HepG2 (cell line): Measurements from ENCODE around the gene JPH4. TPM values are rescaled to one million over a fixed set of nuclear protein-coding genes. Genes with fewer than 3 reads are reported as not detected.

ENCODE experiments used
- EHMT2 ChIP-seq: fragments of 200-600 bp; sonication (generic); IDR thresholded peaks from 2 replicates; pipeline ENCODE4 v1.7.0; 2017; ENCODE audit warnings: antibody characterized with exemption, low read depth, low read length, borderline replicate concordance
- FOXA1 ChIP-seq, 2 experiments: fragments of 450-650 bp in 1 of 2; sonication (generic) in 1 of 2; formaldehyde crosslinking in 1 of 2; IDR thresholded peaks; 2 replicates each; pipeline versions ENCODE4 v1.4.0 to v1.6.1; 2016 to 2020; ENCODE audit warnings: missing genetic modification reagents in 1 of 2
- FOXO1 ChIP-seq: sonication (generic); formaldehyde crosslinking; IDR thresholded peaks from 2 replicates; pipeline ENCODE4 v1.4.0; 2020; ENCODE audit warnings: missing genetic modification reagents
- HBP1 ChIP-seq: IDR thresholded peaks from 2 replicates; pipeline ENCODE4 v1.6.1; 2016; ENCODE audit warnings: low read depth, control low read depth
- IRF2 ChIP-seq: IDR thresholded peaks from 2 replicates; pipeline ENCODE4 v1.6.1; 2018; ENCODE audit warnings: missing genetic modification reagents, missing compliant biosample characterization
- LCORL ChIP-seq, 2 experiments: fragments of 450-650 bp in 1 of 2; sonication (generic) in 1 of 2; formaldehyde crosslinking in 1 of 2; IDR thresholded peaks; 2 replicates each; pipeline versions ENCODE4 v1.5.0 to v1.6.1; 2017 to 2020; ENCODE audit warnings: antibody characterized with exemption in 1 of 2, missing genetic modification reagents in 1 of 2
- MTA3 ChIP-seq: sonication (generic); formaldehyde crosslinking; IDR thresholded peaks from 2 replicates; pipeline ENCODE4 v1.4.0; 2020; ENCODE audit warnings: missing genetic modification reagents
- MZF1 ChIP-seq: sonication (generic); formaldehyde crosslinking; IDR thresholded peaks from 2 replicates; pipeline ENCODE4 v1.8.1; 2023; ENCODE audit warnings: mild to moderate bottlenecking, missing genetic modification reagents, borderline replicate concordance
- RBAK ChIP-seq: sonication (generic); formaldehyde crosslinking; IDR thresholded peaks from 2 replicates; pipeline ENCODE4 v1.5.1; 2020; ENCODE audit warnings: mild to moderate bottlenecking, missing genetic modification reagents
- RFXANK ChIP-seq: IDR thresholded peaks from 2 replicates; pipeline ENCODE4 v1.6.1; 2016
- RXRB ChIP-seq: IDR thresholded peaks from 2 replicates; pipeline ENCODE4 v1.6.1; 2016; ENCODE audit warnings: borderline replicate concordance, missing genetic modification reagents, missing compliant biosample characterization
- SNAPC2 ChIP-seq: sonication (generic); formaldehyde crosslinking; IDR thresholded peaks from 2 replicates; pipeline ENCODE4 v1.8.1; 2022; ENCODE audit warnings: mild to moderate bottlenecking, missing genetic modification reagents
- SP2 ChIP-seq: sonication (generic); formaldehyde crosslinking; IDR thresholded peaks from 2 replicates; pipeline ENCODE4 v1.5.1; 2020; ENCODE audit warnings: mild to moderate bottlenecking, missing genetic modification reagents
- STAT5B ChIP-seq: sonication (generic); formaldehyde crosslinking; IDR thresholded peaks from 2 replicates; pipeline ENCODE4 v1.4.0; 2020; ENCODE audit warnings: missing genetic modification reagents
- TMF1 ChIP-seq: sonication (generic); formaldehyde crosslinking; IDR thresholded peaks from 2 replicates; pipeline ENCODE4 v1.8.1; 2022; ENCODE audit warnings: low read depth, missing genetic modification reagents
- ZBTB1 ChIP-seq: sonication (generic); formaldehyde crosslinking; IDR thresholded peaks from 2 replicates; pipeline ENCODE4 v1.4.0; 2020; ENCODE audit warnings: missing genetic modification reagents, borderline replicate concordance
- ZBTB33 ChIP-seq: sonication (generic); formaldehyde crosslinking; IDR thresholded peaks from 2 replicates; pipeline ENCODE4 v1.4.0; 2020; ENCODE audit warnings: missing genetic modification reagents
- ZFX ChIP-seq: sonication (generic); formaldehyde crosslinking; IDR thresholded peaks from 2 replicates; pipeline ENCODE4 v1.4.0; 2020; ENCODE audit warnings: mild to moderate bottlenecking, low read depth, missing genetic modification reagents, moderate library complexity
- ZFY ChIP-seq: sonication (generic); formaldehyde crosslinking; IDR thresholded peaks from 2 replicates; pipeline ENCODE4 v1.4.0; 2020; ENCODE audit warnings: missing genetic modification reagents
- ZFYVE20 ChIP-seq: sonication (generic); formaldehyde crosslinking; IDR thresholded peaks from 2 replicates; pipeline ENCODE4 v1.8.0; 2023; ENCODE audit warnings: low read depth, mild to moderate bottlenecking, moderate library complexity, missing genetic modification reagents, borderline replicate concordance
- ZMAT3 ChIP-seq: sonication (generic); formaldehyde crosslinking; conservative IDR thresholded peaks from 2 replicates; pipeline ENCODE4 v1.7.0; 2021; ENCODE audit warnings: missing genetic modification reagents
- ZNF20 ChIP-seq: sonication (generic); formaldehyde crosslinking; IDR thresholded peaks from 2 replicates; pipeline ENCODE4 v1.4.0; 2020; ENCODE audit warnings: mild to moderate bottlenecking, moderate library complexity, missing genetic modification reagents
- ZNF484 ChIP-seq: sonication (generic); formaldehyde crosslinking; IDR thresholded peaks from 2 replicates; pipeline ENCODE4 v1.5.1; 2020; ENCODE audit warnings: mild to moderate bottlenecking, low read depth, missing genetic modification reagents, borderline replicate concordance
- ZNF674 ChIP-seq: sonication (generic); formaldehyde crosslinking; IDR thresholded peaks from 2 replicates; pipeline ENCODE4 v1.5.0; 2020; ENCODE audit warnings: low read depth, mild to moderate bottlenecking, missing genetic modification reagents
- ZSCAN21 ChIP-seq: sonication (generic); formaldehyde crosslinking; IDR thresholded peaks from 2 replicates; pipeline ENCODE4 v1.8.0; 2022; ENCODE audit warnings: mild to moderate bottlenecking, missing genetic modification reagents, moderate library complexity, borderline replicate concordance
- ZSCAN29 ChIP-seq: sonication (generic); formaldehyde crosslinking; conservative IDR thresholded peaks from 2 replicates; pipeline ENCODE4 v1.4.0; 2020; ENCODE audit warnings: mild to moderate bottlenecking, missing genetic modification reagents
- ZSCAN9 ChIP-seq: IDR thresholded peaks from 2 replicates; pipeline ENCODE4 v1.6.1; 2016; ENCODE audit warnings: borderline replicate concordance
- polyA plus RNA-seq, 8 experiments: library from polyadenylated mRNA; depleted of rRNA in 3 of 8; stranded (reverse) in 7 of 8; unstranded in 1 of 8; fragments of >200 nt; fragmentation: Illumina TruSeq in 4 of 8; extraction: Trizol in 4 of 8; gene quantifications; 2 replicates each; pipeline versions ENCODE4 v1.2.1 to v1.2.3, GENCODE V29; 2011 to 2016; ENCODE audit warnings: low read depth in 4 of 8, missing spikeins in 1 of 8, mixed read lengths in 1 of 8; ENCODE audit not compliant: insufficient read depth in 1 of 8
- total RNA-seq, 5 experiments: library from RNA; depleted of rRNA; stranded (reverse); fragments of >200 nt; fragmentation: Illumina TruSeq; extraction: Trizol; gene quantifications; 2 replicates each; pipeline ENCODE4 v1.2.3, GENCODE V29; 2016; ENCODE audit warnings: low read depth in 1 of 5
- TF ChIP-seq, protein P1 (sequence below): sonication (generic); formaldehyde crosslinking; IDR thresholded peaks from 2 replicates; pipeline ENCODE4 v1.4.0; 2020; ENCODE audit warnings: mild to moderate bottlenecking, missing genetic modification reagents

JPH4 gene
- total and polyA plus RNA-seq, 2 of the 13 experiments (the other 11 are each of a cell fraction or from before 2014, with no cell fraction given) = 0.08 to 0.22 TPM

- peak; percentile 93 for TF ChIP-seq RXRB (CRISPR knock-in tag)
- TF ChIP-seq ZNF20 (CRISPR knock-in tag) = no peak
- peak; percentile 99 for TF ChIP-seq IRF2
- TF ChIP-seq SNAPC2 (CRISPR knock-in tag) = peak; percentile 96
- peak; percentile 71 for TF ChIP-seq ZFY (CRISPR knock-in tag)
- TF ChIP-seq MZF1 (CRISPR knock-in tag) = peak; percentile 90; the same call in 1 of the 2 replicates
- peak; percentile 97 for TF ChIP-seq HBP1 (CRISPR knock-in tag)
- TF ChIP-seq ZNF484 (CRISPR knock-in tag) = no peak
- peak; percentile 87; the same call in 1 of the 2 replicates for TF ChIP-seq RFXANK (CRISPR knock-in tag)
- TF ChIP-seq FOXO1 = peak; percentile 91
- TF ChIP-seq ZSCAN21 = peak; percentile 96; the same call in 1 of the 2 replicates
- peak; percentile 80 for TF ChIP-seq STAT5B (CRISPR knock-in tag)
- TF ChIP-seq EHMT2 = no peak; the same call in 1 of the 2 replicates
- TF ChIP-seq SP2 = no peak
- no peak for TF ChIP-seq ZBTB1 (CRISPR knock-in tag)
- peak; percentile 73; the same call in 1 of the 2 replicates for TF ChIP-seq RBAK (CRISPR knock-in tag)
- peak; percentile 97; the same call in 1 of the 2 replicates for TF ChIP-seq ZSCAN9
- no peak for TF ChIP-seq FOXA1 (IDR thresholded peaks at IDR 0.05)
- peak; percentile 59 for TF ChIP-seq FOXA1 (CRISPR knock-in tag; IDR thresholded peaks at IDR 0.05)
- peak; percentile 95; the same call in 1 of the 2 replicates for TF ChIP-seq TMF1
- TF ChIP-seq, protein P1, sequence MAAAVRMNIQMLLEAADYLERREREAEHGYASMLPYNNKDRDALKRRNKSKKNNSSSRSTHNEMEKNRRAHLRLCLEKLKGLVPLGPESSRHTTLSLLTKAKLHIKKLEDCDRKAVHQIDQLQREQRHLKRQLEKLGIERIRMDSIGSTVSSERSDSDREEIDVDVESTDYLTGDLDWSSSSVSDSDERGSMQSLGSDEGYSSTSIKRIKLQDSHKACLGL (CRISPR knock-in tag) = peak; percentile 58
- no peak for TF ChIP-seq ZNF674 (CRISPR knock-in tag)
- no peak for TF ChIP-seq ZMAT3 (CRISPR knock-in tag)
- no peak for TF ChIP-seq ZFYVE20
- no peak for TF ChIP-seq MTA3 (CRISPR knock-in tag)
- TF ChIP-seq ZFX (CRISPR knock-in tag) = peak; percentile 79
- TF ChIP-seq ZBTB33 = peak; percentile 87
- peak; percentile 10; the same call in 1 of the 2 replicates for TF ChIP-seq LCORL (IDR thresholded peaks at IDR 0.05)
- peak; percentile 94 for TF ChIP-seq LCORL (CRISPR knock-in tag; IDR thresholded peaks at IDR 0.05)
- TF ChIP-seq ZSCAN29 (CRISPR knock-in tag) = peak; percentile 95
Measured at GRCh38 chr14:23588884-23589598, 10.5 kb upstream of the JPH4 start (continued).
